ENCODE results near the gene ERC2.
A peak's percentile ranks its signal among the peaks of the same experiment; 100 is the strongest.

ERC2 gene

DNA sequence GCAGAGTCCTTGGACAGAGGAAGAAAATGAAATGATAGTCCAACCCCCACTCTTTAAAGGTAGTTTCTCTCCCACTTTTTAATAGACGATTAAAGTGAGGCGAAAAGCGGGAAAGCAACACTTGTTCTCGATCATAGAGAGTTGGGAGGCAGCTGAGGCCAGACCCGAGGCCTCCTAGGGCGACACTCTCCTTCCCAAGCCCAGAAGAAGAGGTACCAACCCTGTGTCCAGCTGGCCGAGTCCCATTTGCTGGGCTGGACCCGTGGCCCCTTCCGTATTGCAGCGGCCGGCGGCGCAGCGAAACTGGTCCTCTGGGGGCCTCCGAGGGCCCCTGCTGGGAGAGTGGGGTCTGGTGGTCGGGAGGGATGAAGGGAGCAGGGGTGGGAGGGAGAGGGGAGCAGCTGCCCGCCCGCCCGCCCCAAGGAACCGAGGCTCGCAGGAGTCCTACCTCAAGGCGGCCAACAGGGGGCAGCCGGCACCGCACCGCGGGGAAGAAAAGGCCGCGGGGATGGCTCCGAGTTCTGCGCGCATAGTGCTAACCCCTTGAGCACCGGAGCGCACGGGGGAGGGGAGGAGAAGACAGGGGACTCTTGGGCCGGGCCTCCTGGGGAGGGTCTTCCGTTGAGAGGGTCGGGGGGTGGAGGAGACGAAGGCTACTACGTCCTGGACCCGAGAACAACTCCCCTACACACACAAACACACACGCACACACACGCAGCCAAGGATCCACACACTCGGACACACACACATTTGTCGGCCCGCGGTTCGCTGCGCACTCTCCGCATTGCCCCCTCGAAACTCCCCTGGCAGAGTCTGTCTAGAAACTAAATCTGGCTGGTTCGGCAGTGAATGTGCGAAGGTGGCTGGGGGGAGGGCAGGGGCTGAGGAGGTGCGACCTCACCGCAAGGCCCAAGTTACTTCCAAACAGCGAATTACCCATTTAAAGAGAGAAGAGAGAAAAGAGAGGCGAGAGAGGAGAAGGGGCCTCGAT is 983.2 kb downstream of the ERC2 start:
- FAIRE-seq, result no peak
- peak; percentile 50 for DNase-seq (ENCODE audit: low spot score)

DNA sequence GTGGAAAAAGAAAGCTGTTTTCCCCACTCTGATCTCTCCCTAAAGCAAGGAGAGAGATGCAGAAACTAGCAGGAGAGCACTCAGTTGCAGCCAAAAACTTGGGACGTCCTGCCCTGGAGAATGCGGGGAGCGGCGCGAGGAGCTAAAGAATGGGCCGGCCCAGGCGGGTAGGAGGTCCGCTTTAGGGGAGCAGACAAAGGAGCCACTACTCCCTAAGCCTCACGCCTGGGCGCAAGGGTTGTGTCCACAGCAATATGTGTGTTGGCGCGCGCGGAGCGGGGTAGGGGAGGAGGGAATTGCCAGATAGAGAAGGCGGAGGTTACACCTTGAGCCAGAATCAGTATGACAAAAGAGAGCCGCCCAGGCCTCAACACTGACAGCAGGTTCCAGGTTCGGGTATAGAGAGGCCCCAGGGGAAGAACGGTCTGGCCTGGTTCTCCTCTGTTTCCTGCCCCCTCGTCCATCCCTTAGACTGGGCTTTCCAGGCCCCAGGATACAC is 984.0 kb downstream of the ERC2 start:
- DNase-seq (ENCODE audit: low spot score) (no peak), FAIRE-seq (no peak)

DNA sequence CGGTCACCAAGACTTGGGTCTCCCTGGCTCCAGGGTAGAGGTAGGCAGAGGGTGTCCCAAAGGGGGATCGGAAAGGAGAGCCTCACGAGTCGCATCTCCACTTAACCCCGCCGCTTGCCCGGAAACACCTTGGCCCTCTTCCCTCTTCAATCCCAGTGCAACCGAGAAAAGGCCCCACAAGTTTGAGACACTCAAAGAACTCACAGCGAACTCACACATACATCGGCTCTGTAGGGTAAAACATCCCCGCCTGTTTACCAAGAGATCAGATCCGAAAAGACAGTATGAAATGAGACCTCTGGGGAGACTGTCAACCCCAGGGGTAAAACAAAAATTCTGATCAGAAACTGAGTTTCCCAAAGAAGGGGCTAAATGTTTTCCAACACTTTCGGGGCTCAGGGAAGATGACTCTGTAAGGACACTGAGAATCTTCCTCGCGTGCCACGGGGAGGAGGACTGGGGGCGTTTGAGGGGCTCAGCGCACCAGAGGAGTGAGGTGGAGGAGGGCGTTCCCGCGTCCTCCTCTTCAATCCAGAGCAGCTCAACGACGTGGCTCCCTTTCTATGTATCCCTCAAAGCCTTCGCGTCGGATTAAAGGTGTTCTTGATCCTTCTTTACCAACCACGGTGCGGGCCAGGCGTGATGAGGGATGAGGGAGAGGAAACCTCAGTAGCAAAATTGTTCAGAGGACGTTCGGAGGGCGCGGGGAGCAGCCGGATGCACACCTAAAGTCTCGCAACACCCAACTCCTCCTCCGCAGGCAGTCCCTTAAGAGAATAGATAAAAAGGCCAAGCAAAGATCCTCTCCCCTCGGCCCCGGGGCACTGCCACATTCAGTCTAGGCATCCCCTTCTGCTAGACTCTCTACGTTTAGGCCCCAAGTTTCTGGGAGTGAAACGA is 984.8 kb downstream of the ERC2 start:
- DNase-seq (ENCODE audit: low spot score), result no peak

DNA sequence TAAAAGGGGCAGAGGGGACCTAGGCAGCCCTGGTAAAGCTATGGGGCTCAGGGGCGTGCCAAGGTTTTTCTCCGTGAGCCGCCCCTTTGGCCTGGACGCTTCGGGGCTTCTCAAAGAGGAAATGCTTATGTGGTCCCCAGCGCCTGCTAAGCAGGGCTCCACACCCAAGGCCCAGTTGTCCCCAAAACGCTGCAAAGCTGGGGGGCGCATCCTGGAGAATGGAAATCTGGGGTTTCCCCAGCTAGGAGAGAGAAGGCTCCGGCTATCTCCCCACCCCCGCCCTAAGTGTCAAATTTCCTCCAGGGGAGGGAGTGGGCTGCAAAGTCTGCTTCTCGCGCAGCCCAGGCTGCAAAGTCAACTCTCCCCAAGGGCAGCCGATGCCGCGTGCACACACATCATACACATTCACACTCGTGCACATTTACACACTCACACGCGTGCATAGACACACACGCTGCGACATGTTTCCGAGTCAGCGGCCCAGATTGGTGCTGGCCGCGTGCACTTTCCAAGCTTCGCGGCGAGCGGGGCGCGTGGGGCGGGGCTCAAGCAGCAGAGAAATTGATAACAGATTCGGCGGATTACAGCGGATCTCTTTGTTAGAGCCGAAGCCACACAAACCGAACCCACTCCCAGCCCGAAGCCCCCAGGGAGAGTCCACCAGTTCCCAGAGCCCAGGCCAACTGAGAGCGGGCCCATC is 985.6 kb downstream of the ERC2 start:
- no peak for DNase-seq (ENCODE audit: low spot score)
- FAIRE-seq, result no peak

More for the DNA sequence above, 984.8 kb downstream of the ERC2 start:
- FAIRE-seq, result no peak

DNA sequence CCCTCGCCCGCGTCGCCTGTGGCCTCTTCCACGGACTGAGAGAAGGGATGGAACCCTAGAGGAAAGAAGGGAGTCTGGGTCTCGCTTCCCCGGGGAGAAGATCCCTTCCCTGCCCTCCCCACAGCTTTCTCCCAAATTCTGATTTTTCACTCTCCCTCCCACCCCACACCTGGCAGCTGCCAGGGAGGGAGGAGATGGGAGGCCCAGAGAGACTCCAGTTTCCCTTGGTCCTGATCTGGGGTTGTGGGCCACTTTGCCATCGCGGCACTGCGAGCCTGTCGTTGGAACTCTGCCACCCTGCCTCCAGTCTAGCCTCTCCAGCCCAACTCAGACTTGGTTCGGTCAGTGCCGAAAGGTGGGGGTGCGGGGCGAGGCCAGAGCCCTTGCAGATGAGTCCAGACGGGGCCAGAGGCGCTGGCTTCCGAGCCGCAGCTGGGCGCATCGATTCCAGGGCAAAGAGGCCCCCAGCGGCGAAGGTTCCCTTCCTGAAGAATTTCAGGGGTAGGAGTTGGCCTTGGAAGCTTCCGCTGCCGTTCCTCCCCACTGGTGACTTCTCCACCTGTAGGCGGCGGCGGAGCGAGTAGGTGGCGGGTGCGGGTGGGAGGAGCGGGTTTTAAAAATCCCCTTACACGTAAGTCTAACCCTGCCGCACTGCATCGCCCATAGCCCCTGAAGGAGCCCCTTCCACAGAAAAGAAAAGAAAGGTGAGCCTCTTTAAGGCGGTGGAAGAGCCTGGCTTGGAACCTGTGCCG is 986.3 kb downstream of the ERC2 start:
- no peak for DNase-seq (ENCODE audit: low spot score)

DNA sequence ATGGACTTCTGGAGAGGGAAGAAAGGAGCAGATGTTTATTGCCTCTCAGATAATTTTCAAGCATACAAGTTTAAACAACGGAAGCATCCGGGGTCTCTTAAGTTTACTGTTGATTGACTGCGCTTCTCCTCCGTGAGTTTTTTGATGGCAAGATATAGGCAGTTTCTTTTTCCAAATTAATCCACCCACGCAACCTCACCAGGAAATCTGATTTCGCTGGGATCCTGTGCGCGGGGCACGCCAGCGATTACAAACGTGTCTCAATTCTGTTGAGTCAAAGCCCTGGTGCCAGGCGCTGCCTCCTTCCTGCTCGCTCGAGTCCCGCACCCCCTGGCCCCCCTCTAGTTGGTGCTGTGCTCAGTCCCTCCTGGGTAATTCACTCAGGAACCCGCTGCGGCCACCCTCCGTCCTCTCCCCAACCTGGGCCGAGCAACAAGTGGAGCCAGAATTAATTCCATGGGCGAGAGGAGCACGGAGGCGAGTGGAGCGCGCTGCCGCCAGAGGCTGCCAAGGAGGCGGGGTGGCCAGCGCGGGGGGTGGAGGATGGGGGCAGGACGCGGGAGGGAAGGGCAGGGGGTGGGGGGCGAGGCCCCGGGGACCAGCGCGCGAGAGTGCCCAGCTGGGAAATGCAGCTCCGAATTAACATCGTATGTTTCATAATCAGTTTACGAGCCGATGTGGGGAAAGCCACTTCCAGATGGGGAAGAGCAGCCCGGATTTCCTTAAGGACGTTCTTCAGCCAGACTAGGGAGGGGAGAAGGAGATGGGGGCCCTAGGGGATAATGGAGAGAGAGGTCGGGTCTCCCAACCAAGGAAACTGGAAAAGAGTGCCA is 987.1 kb downstream of the ERC2 start:
- FAIRE-seq (no peak), DNase-seq (ENCODE audit: low spot score) (no peak)

More for the DNA sequence above, 986.3 kb downstream of the ERC2 start:
- no peak for FAIRE-seq

DNA sequence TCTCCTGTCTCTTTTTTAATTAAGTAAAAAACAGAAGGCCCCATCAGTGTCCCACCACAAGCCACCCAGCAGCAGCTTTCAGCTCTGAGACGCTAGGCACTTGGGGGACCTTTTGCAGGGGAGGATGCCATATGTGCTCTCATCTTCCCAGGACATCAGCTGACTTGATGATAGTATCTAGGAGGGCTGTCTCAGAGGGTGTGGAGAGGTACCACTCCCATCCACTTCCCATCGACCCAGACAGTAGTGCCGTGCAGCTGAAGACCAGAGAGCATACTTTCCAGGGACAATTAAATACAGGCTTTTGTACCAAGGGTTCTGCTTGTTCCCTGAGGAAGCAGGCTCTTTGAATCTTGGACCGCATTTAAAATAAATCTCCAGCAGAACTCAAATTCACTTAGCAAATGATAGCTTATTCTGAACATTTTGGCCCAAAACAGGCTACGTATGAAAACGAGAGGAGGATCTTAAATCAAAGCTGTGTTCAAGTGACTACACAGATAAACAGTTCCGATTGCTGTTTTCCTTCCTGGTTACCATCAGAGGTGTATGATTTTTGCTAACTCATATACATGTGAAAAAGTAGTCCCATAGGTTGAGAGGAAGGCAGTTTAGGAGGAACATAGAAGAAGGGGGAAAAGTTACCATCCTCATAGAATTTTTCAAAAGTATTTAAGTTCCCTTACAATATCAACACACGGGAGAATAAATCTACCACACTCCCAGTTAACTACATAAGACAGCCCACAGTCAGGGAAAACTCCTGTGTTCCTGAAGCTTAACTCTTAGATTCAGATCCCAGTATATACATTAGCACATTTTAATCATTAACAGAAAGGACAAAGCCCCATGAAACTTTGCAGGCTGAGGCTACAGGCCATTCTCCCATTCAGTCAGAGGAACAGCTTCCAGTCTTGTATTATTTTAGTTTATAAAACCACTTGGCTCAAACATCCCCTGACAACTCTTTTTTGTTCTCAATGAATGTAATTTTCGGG is 990.7 kb downstream of the ERC2 start:
- FAIRE-seq (no peak), DNase-seq (ENCODE audit: low spot score) (no peak)

DNA sequence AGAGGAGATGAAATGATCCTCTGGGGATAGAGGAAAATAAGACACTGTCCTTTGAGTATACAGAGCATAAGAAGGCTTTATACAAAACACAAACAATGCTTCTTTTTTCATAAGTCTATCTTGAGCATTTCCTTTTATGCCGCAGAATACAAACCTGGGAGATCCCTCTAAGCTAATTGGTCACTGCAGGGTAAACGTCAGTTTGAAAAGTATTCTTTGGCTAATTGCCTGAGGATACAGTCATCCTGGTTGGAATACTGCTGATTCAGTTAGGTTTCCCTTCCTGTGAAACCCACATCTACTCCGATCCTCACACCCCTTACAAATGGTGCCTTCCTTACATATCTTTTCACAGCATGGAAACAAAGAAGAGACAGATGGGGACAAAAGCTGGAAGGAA is 991.8 kb downstream of the ERC2 start:
- no peak for FAIRE-seq
- DNase-seq (ENCODE audit: low spot score), result peak; percentile 45

DNA sequence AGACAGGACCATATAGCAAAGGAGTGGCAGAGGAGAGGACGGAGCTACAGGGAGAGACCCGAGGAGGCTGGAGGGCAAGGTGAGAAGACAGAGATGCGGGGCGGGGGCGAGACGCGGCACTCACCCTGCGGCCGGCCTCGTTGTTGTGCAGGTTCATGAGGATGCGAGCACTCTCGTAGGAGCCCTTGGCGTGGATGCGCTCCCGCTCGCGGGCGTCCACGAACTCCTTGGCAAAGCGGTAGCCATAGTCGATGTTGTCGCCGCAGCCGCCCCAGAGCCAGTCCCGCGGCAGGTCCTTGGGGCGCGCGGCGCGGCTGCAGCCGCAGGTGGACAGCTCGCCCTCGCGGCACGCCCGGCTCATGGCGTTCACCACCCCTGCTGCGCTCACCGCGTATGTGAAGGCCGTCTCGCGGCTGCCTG is 994.0 kb downstream of the ERC2 start:
- DNase-seq (ENCODE audit: low spot score) (no peak), FAIRE-seq (no peak)

DNA sequence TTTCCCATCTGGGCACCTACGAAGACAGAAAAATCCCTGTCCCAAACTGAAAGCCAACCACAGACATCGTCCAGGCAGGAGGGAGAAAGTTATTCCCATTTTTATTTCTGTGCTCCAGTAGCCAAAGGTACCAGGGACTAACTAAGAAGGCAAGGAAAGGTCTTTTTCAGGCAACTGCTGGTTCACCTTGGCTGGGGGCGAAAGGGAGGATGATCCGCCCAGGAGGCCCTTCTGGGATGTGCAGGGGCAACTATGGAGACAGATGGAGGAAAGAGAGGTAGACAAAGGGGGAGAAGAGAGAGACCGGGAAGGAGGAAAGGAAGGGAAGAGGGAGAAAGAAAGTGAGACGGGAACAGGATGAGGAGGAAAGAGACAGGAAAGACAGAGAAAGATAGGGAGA is 994.5 kb downstream of the ERC2 start:
- DNase-seq (ENCODE audit: low spot score), result no peak

DNA sequence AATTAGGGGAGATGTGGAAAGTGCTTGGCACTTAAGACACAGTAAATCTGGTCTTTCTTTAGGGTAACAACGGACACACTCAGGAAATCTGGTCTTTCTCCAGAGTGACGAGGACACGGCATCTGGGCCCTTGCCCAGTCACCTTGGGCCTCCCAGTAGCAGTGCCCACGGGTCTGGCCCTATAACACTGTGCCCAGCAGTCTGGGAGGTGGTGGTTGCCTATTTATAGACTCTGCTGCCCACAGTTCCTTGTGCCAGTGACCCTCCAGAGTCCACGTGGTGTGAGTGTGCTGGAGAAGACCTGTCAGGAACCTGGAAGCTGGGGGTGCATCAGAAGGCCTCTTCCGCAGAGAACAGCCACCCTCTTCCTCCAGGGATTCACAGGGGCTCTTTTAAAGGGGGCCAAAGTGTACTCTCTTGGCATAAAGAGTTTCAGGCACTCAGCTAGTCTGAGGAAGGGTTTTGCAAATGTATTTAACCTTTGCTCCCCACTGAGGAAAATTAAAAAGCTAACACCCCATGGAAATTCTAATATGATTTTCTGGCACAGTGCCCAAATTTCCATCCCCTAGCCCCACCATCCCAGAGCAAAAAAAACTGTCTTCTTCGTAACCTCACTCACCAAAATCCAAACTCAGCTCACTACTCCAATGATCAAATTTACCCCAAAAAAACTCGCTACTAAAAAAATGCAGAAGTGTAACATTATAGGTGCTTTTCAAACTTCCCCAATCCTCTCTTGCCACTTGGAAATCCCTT is 996.6 kb downstream of the ERC2 start:
- no peak for DNase-seq (ENCODE audit: low spot score)
- FAIRE-seq, result no peak

More for the DNA sequence above, 994.5 kb downstream of the ERC2 start:
- FAIRE-seq, result no peak

DNA sequence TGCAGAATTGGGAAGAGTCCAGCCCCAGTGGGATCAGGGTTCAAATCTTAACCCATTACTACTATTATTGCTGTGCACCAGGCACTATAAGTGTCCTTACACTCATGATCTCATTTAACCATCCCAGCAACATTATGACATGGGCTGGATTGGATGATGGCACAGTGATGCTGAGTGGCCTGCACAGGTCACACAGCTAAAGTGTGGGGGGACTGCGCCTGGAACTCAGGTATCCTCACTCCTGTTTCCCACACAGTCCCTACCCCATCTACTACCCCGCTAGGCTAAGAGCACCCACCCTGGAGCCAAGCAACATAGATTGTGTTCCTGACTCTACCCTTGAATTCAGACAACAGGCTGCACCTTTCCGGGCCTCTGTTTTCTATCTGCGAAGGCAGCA is 997.2 kb downstream of the ERC2 start:
- no peak for FAIRE-seq

DNA sequence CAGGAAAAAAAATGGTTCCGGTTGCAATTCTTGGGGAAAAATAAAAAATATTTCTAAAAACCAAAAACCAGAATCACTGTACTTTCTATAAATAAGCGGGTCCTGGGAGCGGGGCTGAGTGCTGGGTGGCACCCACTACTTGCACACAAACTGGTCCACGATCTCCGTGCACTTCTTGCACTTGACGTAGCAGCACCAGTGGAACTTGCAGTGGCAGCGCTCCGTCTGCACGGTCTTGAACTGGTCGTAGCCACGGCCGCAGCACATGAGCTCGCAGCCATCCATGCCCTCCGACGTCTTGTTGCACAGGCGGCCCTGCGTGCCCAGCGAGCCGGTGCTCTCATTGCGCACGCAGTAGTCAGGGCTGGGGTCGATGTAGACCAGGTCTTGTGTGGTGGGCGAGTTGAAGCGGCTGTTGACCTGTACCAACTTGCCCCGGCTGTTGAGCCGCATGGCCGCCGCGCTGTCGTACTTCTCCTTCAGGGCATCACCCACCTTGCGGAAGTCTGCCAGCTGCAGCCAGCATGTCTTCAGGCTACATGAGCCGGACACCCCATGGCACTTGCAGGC is 998.2 kb downstream of the ERC2 start:
- FAIRE-seq (no peak), DNase-seq (ENCODE audit: low spot score) (no peak)

More for the DNA sequence above, 997.2 kb downstream of the ERC2 start:
- DNase-seq (ENCODE audit: low spot score), result no peak

DNA sequence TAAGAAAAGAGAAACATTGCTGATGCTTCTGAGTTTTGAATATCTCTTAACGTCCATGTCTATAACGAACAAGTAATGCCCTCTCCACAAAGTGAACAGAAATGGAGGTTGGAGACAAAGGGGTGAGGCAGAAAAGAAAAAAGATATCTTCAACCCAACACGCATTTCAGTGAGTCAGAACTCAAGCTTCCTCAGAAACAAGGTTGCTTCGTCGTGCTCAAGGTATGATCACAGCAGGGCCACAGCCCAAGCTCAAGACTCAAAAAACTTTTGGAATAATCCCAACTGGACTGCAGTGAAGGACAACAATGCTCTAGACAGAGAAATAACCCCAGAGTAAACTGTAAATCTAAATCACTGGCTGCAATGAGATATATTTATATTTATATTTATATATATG is 1000.0 kb downstream of the ERC2 start:
- DNase-seq (ENCODE audit: low spot score), result no peak
- FAIRE-seq, result no peak

DNA sequence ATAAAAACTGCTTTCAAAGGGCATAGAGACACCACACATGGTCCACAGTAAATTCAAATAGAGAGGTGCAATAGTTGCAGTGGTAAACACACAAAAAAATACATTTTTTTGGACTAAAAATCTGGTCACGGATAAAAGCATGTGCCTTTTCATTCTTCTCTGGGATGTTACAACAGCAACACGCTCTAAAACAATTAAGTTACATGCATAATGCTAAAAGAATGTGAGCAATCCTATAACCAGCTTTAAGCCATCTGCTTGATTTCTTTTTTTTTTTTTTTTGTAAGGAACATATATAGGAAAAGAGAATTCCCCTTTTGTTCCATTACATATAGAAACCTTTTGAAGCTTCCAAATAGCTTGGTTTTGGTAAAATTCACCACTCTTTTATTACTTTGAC is 1001.2 kb downstream of the ERC2 start:
- no peak for FAIRE-seq
- DNase-seq (ENCODE audit: low spot score), result no peak

DNA sequence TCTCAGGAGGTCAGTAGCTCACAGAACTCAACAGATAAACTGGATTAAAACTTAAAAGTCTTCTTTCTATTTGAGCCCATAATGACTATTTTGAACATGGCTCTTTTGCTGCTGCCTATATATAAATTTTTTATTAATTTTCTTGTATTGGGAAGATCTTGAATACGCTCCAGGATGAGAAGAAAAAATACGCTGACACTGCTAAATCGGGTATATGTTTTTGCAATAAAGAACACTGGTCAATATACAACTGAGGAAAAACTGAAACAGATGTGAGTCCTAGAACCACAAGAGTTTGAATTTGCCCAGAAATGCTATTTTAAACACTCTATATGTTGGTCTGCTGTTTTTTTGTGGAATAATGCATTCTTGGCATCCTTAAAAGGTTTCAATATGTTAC is 1001.7 kb downstream of the ERC2 start:
- DNase-seq (ENCODE audit: low spot score) (no peak), FAIRE-seq (no peak)

DNA sequence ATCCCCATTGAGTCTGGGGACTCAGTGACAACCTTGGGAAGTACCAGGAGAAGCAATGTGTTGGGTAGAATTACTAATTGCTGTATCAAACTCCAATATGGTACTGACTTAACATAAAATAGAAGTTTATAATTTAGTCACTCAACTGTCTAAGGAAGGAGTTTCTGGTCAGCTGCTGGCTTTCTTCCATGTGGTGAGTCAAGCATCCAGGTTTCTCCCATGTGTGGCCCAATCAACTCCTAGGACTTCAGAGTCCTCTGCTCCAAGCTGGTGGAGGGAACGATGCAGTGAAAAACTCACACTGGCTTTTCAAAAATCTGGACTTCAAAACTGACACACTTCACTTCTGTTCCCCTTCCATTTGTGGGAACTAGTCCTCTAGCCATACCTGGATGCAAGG is 1006.4 kb downstream of the ERC2 start:
- FAIRE-seq (no peak), DNase-seq (ENCODE audit: low spot score) (peak; percentile 13)

Measured in RCC 7860 (cell line).